Measurements from ENCODE around the gene MYLK4. TPM values are rescaled to one million over a fixed set of nuclear protein-coding genes. Genes with fewer than 3 reads are reported as not detected.

The MYLK4 gene
- total RNA-seq, 1 donor: 0.72 TPM

- H3K4me3 ChIP-seq (ENCODE audit: low read depth, low read length): no peak overlapping the region
- no peak for DNase-seq (ENCODE audit: low read depth)
- TF ChIP-seq CTCF (IDR thresholded peaks at IDR 0.05; ENCODE audit: insufficient read depth, low read length): peak; percentile 30
These were observed 10.4 kb upstream of the MYLK4 start for GRCh38 chr6:2760882-2761842.

- TF ChIP-seq CTCF (IDR thresholded peaks at IDR 0.05; ENCODE audit: insufficient read depth, low read length): no peak
These were observed 8.3 kb upstream of the MYLK4 start for GRCh38 chr6:2758980-2759379.

GRCh38 chr6:2756687-2757224 is 6.0 kb upstream of the MYLK4 start:
- no peak for TF ChIP-seq CTCF (IDR thresholded peaks at IDR 0.05; ENCODE audit: insufficient read depth, low read length)
- no peak overlapping the region for H3K4me3 ChIP-seq (ENCODE audit: low read depth, low read length)
- no peak for DNase-seq (ENCODE audit: low read depth)

More at GRCh38 chr6:2758980-2759379, 8.3 kb upstream of the MYLK4 start:
- DNase-seq (ENCODE audit: low read depth): no peak
- no peak overlapping the region for H3K4me3 ChIP-seq (ENCODE audit: low read depth, low read length)

- no peak overlapping the region for H3K4me3 ChIP-seq (ENCODE audit: low read depth, low read length)
- TF ChIP-seq CTCF (IDR thresholded peaks at IDR 0.05; ENCODE audit: insufficient read depth, low read length): no peak
- DNase-seq (ENCODE audit: low read depth): no peak
These were observed 5.5 kb upstream of the MYLK4 start for GRCh38 chr6:2756241-2756640.

- TF ChIP-seq CTCF (IDR thresholded peaks at IDR 0.05; ENCODE audit: insufficient read depth, low read length): no peak
- no peak for DNase-seq (ENCODE audit: low read depth)
- no peak overlapping the region for H3K4me3 ChIP-seq (ENCODE audit: low read depth, low read length)
These were observed 4.7 kb upstream of the MYLK4 start for GRCh38 chr6:2755456-2755855.

GRCh38 chr6:2754911-2755310 is 4.2 kb upstream of the MYLK4 start:
- no peak overlapping the region for H3K4me3 ChIP-seq (ENCODE audit: low read depth, low read length)
- TF ChIP-seq CTCF (IDR thresholded peaks at IDR 0.05; ENCODE audit: insufficient read depth, low read length): no peak
- no peak for DNase-seq (ENCODE audit: low read depth)

Measured in fibroblast of the aortic adventitia (primary cell).